Measurements from ENCODE around the gene SOHLH2.

- TF ChIP-seq EZH2 (IDR thresholded peaks at IDR 0.05; ENCODE audit: insufficient read depth, poor library complexity, severe bottlenecking) (no peak), EZH2phosphoT487 (IDR thresholded peaks at IDR 0.05; ENCODE audit: insufficient read depth, low read depth) (no peak)
Measured at GRCh38 chr13:36133950-36134626, 80.3 kb downstream of the SOHLH2 start.
